ENCODE data around the gene IL5RA.

The IL5RA gene, protein sequence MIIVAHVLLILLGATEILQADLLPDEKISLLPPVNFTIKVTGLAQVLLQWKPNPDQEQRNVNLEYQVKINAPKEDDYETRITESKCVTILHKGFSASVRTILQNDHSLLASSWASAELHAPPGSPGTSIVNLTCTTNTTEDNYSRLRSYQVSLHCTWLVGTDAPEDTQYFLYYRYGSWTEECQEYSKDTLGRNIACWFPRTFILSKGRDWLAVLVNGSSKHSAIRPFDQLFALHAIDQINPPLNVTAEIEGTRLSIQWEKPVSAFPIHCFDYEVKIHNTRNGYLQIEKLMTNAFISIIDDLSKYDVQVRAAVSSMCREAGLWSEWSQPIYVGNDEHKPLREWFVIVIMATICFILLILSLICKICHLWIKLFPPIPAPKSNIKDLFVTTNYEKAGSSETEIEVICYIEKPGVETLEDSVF

DNA sequence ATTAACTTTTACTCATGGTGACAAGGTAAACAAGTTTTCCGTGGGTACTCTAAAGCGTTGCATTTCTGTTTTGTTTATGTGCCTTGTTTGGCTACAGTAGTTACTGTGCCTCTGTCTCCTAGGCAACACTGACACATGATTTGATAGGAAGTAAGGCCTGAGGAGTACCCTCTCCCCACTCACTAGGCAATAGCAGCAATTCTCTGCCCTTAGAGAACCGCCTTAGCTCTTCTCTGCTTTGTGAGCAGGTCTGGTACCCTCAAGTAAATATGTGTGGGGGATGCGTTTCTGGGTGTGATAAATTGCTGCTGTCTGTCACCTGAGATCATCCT is at the start of gene IL5RA:
Gene IL5RA (minus strand): TSS at position 76 of the 332 bp plus-strand sequence. CDS start 5,390 bp downstream, outside the sequence.
- no peak for DNase-seq

DNA sequence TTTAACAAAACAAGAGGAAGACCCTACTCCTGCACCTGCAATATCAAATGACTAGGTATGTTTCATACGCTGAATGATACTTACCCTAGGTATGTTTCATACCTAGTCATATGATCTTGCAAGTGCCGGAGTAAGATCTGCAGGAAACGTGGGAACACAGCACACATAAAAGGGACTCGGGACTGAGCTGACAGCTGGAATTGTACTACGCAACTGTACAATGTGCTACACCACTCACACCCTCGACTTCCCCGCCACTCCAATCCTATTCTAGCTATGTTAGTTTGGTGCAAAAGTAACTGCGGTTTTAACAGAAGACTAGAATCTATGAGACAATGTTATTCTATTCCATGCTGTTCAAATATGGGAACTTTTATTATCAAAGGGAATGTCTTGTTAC is 47.3 kb upstream of the IL5RA start:
- DNase-seq, result no peak

DNA sequence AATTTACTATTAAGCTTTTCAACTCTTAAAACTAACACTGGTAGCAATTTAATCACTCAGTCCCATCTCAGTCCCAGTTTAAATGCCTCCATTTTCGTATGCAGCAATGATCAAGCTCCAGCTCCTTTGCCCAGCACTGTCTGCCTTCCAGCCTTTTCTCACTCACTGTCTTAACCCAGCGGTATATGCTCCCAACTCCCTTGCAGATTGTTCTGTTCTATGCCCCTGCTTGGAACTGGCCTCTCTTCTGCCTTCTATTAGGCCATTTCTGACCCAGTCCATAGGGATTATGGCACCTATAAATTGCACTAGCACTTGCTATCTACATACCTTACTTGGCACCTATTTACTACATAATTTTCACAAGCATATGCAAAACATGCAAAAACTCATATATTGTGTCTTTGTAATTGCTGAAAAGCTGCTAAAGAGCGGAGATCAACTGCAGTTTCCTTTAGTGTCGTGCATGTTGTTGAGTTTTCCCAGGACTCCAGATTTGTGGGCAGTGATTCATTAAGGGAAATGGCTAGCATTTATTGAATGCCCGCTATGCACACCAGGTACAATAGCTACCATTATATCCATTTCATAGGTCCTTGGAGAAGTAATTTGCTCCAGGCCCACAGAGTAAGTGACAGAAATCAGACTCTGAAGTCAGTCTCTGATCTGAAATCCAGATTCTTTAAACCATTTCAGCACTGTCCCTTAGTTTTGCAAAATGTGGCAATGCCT is 44.9 kb upstream of the IL5RA start:
- no peak for DNase-seq

DNA sequence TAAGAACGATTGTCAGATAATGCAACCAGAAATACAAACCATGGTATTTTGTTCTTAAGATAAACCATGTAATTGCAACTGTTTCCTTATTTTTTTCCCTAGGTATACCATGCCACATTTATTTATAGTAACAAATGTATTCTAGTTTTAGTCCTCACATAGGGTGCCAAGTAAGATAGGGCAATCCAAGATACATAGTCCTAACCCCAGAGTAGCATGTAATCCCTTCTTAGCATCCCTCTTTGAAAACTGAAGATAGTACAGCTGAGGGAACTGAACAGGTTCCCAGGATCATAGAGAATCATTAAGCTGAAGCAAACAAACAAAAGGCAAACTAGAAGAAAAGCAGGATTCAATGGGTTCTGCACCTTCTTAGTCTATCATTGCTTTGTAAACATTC is 41.3 kb upstream of the IL5RA start:
- DNase-seq, result no peak

DNA sequence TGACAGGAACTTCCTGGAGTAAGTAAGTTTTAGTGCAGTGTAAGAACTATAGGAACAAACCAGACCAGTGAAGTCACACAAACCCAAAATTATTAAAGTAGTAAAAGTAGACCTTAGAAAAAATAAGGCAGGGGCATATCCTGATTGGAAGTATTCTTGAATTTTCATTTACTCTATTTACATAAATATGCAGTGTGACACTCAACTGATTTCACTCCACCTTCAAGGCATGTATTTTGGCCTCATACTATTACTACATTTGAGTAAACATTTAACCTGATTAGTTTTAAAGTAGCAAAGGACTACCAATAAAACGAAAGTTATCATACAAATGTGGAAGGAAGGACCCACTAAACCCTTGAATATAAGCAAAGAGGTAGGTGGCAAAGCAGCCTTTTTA is 39.4 kb upstream of the IL5RA start:
- no peak for DNase-seq

DNA sequence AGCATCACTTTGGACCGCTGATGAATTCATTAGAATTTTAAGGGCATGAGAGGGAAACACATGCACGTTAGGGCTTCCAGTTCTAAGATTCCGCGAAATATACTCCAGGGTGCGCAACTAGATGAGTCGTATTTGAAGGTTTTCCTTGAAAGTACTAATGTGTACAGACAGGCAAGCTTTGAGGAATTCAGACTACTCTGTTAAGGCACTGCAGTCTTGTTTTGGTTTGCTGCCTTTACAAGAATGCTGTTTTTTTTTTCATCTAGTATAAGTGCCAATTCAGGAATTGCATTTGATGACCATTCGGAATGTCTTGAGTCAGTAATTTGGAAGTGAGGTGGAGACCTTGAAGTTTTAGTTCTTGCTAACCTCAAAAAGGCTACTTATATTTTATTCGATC is 35.7 kb upstream of the IL5RA start:
- DNase-seq, result no peak

DNA sequence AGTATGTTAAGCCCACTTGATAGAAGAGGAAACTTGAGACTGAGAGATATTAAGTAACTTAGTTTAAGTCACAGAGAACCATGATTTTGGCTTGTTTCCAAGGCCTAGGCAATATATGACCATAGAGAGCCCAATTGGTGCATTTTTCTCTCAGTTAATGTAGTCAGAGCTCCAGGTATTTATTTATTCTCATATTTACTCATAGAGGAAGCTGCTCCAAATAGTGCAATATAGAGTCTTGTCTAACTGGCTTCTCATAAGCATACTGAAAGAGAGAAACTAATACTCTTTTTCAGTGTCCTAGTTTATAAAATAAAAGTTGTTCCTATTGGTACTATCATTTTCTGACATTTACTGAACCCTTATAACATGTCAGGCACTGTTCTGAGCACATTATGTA is 31.8 kb upstream of the IL5RA start:
- DNase-seq, result no peak

DNA sequence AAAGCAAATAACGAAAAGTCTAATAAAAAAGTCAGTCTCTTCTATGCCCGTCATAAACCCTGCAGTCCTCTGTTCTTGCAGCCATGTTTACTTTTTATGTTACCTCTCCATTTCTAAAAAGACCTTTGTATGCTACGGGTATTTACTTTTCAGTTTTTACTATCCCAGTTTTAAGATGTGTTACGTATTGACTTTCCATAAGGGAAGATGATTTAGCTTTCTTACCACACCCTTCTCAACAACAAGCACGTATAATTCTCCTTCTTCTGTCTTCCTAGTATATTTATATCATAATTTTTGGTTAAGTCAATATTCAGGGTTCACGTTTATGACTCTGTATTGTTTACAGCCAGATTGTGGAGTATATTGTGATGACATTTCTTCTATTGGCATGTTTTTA is 27.4 kb upstream of the IL5RA start:
- DNase-seq, result no peak

DNA sequence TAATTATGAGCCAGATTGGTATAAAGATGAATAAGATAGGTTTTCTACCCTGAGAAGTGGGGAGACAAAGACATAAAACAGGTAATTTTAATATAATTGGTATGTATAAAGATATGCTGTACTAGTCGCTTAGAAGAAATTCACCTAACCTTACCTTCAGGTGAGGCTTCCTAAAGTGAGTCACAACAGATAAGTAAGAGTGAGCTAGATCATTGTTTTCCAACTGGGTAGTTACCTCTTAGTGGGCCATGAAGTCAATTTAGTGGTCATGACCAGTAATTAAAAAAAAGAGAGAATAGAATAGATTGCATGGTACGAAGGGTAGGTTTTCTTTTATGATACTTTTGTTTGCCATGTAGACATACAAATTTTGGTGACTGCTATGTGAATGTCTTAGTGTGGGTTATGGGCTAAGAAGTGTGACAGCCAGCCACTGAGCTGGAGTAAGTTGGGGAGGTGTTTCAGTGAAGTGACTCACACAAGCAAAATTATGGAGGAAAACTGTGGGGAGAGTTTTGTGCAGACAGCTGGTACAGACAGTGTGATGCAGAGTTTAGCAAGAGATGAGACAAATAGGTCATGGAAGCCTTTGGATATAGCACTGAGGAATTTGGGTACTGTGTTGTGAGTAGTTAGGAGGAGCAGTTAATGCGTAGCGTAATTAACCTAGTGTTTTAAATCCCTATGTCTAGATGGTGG is 24.7 kb upstream of the IL5RA start:
- no peak for DNase-seq

DNA sequence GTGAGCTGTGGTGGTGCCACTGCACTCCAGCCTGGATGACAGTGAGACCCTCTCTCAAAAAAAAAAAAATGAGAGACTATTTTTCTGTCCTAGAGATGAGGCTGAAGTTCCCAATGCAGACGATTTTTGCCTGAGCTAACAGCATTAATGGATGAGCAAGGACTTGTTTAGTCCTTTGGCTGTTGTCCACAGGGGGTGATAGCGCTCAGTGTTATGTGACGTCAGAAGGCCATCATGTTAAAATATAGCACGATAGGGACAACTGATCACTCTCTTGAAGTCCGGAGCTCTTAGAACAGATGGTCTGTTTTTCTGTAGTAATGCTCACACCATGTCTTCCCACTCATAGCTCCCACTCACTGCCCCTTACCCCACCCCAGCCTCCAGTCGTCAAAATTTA is 23.3 kb upstream of the IL5RA start:
- no peak for DNase-seq

DNA sequence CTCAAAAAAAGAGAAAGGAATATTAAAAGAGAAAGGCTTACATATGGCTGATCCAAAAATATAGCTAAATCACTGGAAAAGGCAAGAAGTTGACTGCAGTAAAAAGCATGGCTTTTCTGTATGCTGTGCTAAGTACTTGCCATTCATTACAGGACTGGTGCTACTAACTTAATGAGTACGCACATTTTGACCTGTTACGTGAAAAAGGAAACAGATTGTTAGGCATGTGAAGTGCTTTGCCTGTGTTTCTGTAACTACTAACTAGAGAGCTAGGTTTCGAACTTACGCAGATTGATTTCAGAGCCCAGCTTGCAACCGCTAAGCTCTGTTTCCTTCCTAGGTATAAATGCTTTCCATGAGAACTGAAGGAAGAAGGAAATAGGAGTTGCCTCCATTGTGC is 19.4 kb upstream of the IL5RA start:
- DNase-seq, result no peak

DNA sequence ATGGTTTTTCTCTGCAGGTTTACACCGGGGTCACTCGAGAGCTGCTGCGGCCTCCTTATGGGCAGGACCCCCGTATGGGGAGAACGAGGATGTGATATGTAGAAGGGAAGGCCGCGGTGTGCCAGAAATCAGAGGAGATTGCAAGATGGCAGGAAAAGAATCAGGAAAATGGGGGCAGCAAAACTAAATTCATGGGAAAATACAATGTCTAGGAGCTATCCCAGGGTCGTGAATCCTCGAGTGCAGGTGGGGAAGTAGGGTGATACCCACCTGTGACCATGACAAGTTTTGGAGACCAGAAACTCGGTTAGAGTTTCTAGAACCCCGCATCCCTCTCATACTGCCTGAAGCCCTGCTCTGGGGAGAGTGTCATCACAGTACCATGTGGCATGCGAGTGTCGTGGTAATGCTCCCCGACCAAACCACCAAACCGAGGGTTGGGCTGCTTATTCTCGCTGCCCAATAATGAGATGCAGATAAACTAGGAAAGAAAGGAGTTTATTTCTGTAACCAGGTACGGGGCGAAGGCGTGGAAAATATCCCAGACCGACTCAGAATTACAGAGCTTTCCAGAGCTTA is 17.3 kb upstream of the IL5RA start:
- DNase-seq, result peak; percentile 54

DNA sequence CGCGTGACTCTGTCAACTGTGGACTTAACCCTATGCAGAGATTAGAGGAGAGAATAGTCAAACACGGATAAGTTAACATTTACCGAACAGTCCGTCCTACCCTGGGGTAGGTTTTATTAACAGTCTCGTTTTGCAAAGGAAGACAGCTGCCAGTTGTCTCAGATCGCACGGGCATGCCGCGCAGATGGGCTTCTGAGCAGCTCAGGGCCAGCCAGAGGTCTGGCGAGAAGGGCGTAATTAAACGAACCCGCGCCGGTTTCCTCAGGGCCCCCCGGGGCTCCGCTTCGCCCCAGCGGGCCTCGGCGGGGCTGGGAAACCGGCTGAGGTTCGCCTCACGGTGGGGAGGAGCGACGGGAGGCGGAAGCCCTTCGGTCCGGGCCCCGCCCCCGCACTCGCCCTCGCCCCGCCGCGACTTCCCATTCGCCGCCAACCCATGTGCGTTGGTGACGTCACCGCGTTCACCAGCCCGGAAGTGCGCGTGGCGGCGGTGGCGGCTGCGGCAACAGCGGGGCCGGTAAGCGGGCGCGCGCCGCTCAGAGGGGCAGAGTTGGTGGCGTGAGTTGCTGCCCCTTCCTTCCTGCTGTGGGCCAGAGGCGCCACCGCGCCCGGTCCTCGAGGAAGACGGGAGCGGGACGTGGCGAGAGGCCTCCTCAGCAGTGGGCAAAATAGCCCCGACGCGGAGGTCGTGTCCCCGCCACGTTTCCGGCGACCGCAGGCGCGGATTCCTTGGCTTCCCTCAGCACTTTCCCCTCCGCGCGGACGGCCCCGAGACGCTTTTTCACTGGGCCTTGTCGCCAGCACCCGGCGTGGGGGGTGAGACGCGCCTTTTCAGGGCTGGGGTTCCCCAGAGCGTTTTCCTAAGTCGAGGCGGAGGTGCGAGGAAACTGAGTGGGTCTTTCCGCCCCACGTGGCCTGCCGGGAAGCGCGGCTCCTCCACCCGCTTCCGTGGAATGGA is 16.6 kb upstream of the IL5RA start, which contains the start of gene TRNT1:
Gene TRNT1 (plus strand): TSS at position 464 of the 955 bp plus-strand sequence. CDS start 2,101 bp downstream, outside the sequence.
- DNase-seq, result peak; percentile 92

DNA sequence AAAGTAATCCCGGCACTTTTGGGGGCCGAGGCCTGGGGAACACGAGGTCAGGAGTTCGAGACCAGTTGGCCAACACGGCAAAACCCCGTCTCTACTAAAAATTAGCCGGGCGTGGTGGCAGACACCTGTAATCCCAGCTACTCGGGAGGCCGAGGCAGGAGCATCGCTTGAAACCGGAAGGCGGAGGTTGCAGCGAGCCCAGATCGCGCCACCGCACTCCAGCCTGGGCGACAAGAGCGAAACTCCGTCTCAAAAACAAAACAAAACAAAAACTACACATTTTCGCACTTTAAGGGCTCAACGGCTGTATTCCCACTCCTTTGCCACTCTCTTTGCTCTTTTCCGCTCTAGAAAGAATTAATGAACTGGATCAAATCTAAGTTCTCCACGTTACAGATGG is 15.8 kb upstream of the IL5RA start:
- no peak for DNase-seq

DNA sequence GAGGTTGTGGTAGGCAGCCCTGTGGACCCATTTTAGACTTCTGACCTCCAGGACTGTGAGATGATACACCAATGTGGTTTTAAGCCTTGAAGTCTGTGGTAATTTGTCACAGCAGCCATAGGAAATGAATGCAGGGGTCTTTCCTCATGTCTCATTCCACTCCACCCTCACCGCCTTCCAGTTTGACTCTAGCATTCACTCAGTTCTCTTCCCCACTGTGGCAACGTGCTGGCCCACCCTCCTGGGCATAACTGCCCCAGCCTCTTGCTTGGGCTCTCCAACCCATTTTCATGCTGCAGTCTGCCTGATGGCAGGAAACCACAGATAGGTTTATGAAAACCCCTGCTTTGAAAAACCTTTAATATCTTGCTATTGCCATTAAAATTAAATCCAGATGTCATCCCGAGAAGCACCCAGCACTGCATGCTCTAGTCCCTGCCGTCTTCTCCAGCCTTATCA is 9.2 kb upstream of the IL5RA start:
- DNase-seq, result no peak

DNA sequence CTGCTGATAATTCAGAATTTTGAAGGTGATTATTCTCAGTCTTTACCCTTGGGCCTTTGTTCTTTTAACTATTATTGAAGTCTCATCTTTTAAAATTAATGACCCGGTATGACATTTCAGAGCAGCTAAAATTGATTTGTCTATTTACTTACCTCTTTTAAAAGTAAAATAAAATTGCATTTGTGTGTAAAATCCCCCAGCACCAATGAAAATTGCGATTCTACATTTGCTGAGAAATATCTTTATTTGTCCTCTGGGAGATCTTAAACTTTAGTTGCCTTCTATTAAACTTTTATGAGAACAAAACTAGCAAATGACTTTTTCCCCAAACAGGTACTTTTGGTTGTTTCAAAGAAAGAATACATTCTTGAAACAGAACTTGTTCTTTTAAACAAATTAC is 7.5 kb upstream of the IL5RA start:
- DNase-seq, result no peak

DNA sequence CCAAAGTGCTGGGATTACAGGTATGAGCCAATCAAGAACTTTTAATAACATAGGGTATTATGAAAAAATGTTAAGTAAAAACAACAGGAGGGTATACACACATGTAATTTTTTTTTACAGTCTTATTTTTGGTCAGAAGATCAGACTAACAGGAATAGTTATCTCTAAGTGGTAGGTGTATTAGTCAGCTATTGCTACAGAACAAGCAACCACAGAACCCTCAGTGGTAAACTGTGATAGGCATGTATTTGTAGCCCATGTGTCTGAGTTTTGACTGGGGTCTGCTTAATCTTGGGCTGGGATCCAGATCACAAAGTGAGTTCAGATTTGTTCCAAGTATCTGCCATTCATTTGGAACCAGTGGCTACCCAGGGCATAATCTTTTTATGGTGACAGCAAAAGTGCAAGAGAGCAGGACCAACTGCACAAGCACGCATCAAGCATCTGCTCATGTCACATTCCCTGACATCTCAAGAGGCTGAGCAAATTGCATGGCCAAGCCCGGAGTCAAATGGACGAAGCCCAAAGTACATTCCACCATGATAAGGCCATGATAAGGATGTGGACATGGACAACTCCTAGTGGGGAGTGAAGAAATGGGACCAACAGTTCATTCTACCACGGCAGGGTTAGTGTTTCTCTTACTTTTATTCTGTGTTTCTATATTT is 3.0 kb upstream of the IL5RA start:
- no peak for DNase-seq

DNA sequence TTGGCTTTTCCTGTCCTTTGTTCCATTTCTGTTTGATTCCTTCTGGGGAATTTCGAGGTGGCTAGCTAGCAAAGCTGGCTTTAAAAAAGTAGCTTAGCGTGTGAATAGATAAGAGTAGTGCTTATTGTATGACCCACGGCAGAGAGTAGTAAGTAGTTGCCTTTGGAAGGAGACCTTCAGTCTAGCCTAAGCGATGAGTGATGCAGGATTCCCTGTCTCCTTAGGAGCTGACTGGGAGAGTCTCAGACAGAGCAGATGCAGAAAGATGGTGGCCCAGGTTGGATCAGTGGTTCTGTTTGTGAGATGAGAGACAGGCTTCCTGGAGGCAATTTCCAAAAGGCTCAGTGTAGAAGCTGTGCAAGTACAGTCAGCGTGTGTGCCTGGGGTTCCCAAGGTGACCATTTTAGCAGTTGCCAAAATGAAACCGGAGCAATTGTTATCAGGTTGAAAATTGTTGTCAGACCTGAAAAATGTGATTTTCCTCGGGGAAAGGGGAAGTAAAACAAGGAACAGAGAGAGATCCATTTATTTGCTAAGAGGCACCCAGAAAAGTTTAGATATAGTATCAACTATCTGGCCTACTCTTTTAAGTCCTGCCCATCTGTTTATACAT is 681 bp upstream of the IL5RA start:
- no peak for DNase-seq

DNA sequence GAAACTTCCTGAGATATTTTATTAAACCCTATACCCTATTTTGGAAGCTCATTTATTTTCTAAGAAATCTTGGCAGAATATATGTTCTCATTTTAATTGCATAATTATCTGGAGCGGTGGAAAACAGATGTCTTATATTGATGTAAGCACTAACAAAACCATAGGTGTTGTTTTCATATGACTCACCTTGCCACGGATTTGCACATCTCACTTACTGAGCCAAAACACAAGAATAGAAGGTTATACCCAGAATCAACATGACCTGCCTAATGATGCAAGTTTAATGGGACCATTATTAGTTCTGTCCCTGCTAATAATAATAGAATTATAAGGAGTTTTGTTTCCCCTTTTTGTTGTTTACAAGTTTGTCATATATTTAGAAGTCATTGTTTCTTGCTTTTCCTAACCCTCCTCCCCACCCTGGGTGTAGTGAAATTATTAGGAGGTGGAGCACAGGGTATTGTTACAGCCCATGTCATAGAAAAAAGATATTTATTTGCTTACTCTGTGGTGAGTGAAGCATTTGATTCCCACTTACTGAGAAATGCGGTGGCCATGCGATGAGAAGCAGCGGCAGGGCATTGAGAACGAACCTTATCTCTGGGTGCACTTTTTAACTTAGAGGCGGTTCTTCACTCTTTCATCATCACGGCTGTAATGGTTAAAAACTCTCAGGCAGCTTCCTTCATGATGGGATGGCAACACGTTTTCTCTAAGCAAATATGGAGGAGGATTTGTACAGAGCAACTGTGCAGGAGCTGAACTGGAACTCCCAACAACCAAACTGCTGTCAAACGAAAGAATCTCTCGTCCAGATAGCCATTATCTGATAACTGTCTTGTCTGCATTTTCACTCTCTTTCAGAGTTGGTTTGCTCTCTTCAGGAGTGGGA is 521 bp downstream of the IL5RA start:
- DNase-seq, result no peak

DNA sequence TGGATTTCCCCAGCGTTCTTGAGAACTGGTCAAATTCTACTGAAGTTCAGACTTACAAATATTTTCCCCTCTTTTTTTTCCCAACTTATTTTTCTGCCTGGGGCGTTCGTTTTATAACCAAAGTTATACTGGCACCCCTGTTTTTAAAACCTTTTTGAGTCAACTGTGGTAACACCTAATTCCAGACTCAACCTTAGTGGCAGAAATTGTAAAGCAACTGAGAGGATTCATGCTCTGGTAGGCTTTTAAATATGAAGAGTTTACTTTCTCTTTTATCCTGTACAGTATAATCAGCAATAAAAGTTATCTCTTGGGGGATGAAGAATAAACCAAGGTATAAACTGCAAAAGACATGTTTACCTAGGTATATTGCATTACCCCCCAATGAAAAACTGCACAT is 2.3 kb downstream of the IL5RA start:
- no peak for DNase-seq
